ENCODE data around the gene CNEP1R1. TPM values are rescaled to one million over a fixed set of nuclear protein-coding genes. Genes with fewer than 3 reads are reported as not detected.

Gene CNEP1R1
- total RNA-seq, 1 donor from 2014 or later, result 23.9 TPM

DNA sequence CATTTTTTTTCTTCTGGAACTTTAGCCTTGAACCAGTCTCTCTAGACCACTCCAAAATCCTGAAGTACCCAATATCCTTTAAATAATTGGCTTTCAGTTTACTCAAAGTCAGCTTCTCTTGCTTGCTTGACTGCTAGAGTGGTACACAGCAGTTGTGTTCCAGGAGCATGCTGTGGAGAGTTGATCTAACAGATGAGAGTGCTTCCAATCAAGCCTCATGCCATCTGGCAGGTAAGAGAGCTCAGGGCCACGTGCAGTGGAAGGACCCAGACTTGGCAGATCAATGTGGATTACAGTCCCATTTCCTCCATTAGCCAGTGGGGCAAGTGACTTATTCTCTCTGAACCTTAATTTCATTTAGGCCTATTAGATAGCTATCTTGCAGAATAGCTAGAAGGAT lies 15.7 kb downstream of the CNEP1R1 start:
- TF ChIP-seq, protein P1, sequence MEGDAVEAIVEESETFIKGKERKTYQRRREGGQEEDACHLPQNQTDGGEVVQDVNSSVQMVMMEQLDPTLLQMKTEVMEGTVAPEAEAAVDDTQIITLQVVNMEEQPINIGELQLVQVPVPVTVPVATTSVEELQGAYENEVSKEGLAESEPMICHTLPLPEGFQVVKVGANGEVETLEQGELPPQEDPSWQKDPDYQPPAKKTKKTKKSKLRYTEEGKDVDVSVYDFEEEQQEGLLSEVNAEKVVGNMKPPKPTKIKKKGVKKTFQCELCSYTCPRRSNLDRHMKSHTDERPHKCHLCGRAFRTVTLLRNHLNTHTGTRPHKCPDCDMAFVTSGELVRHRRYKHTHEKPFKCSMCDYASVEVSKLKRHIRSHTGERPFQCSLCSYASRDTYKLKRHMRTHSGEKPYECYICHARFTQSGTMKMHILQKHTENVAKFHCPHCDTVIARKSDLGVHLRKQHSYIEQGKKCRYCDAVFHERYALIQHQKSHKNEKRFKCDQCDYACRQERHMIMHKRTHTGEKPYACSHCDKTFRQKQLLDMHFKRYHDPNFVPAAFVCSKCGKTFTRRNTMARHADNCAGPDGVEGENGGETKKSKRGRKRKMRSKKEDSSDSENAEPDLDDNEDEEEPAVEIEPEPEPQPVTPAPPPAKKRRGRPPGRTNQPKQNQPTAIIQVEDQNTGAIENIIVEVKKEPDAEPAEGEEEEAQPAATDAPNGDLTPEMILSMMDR (IDR thresholded peaks at IDR 0.05; ENCODE audit: insufficient read depth, low read length, poor library complexity, severe bottlenecking), result no peak
- Histone ChIP-seq H3K36me3 (ENCODE audit: control insufficient read depth, insufficient read depth, low read length) (no peaks in the 10 kb centered on the region), H3K4me3 (ENCODE audit: low read depth, low read length) (no peak overlapping the region), H3K27me3 (ENCODE audit: control insufficient read depth, insufficient read depth, low read length) (no peaks in the 10 kb centered on the region)
- DNase-seq (ENCODE audit: low read depth), result no peak

DNA sequence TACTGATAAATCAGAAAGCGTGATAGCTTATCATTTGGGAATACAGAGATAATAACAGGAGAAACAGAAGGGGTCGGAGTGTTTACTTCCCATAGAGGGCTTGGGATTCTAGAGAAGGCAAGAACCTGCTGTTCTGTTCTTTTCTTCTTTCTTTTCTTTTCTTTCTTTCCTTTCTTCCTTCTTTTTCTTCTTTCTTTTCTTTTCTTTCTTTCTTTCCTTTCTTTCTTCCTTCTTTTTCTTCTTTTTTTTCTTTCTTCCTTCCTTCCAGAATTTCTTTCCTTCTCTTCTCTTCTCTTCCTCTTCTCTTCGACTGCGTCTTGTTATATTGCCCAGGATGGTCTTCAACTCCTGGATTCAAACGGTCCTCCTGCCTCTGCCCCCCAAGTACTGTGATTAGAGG lies 18.3 kb downstream of the CNEP1R1 start:
- TF ChIP-seq, protein P1 (IDR thresholded peaks at IDR 0.05; ENCODE audit: insufficient read depth, low read length, poor library complexity, severe bottlenecking), result no peak
- Histone ChIP-seq H3K27me3 (ENCODE audit: control insufficient read depth, insufficient read depth, low read length) (no peaks in the 10 kb centered on the region), H3K36me3 (ENCODE audit: control insufficient read depth, insufficient read depth, low read length) (no peaks in the 10 kb centered on the region), H3K4me3 (ENCODE audit: low read depth, low read length) (no peak overlapping the region)
- DNase-seq (ENCODE audit: low read depth), result no peak

DNA sequence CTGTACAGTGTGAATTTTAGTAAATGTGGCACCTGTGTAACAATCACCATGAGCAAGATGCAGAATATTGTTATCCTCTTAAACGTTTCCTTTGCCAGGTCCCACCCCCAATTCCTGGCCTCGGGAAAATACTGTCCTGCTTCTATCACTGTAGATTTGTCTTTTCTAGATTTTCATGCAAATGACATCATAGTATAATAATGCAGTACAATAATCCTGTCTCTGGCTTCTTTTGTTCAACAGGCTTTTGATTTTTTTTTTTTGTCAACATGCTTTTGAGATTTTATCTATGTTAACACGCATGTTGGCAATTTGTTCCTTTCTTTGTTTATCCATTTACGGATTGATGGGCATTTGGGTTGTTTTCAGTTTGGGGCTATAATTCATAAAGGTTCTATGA lies 20.4 kb downstream of the CNEP1R1 start:
- no peaks in the 10 kb centered on the region for H3K27me3 ChIP-seq (ENCODE audit: control insufficient read depth, insufficient read depth, low read length)
- no peaks in the 10 kb centered on the region for H3K36me3 ChIP-seq (ENCODE audit: control insufficient read depth, insufficient read depth, low read length)
- no peak overlapping the region for H3K4me3 ChIP-seq (ENCODE audit: low read depth, low read length)
- no peak for DNase-seq (ENCODE audit: low read depth)
- TF ChIP-seq, protein P1 (IDR thresholded peaks at IDR 0.05; ENCODE audit: insufficient read depth, low read length, poor library complexity, severe bottlenecking), result no peak

DNA sequence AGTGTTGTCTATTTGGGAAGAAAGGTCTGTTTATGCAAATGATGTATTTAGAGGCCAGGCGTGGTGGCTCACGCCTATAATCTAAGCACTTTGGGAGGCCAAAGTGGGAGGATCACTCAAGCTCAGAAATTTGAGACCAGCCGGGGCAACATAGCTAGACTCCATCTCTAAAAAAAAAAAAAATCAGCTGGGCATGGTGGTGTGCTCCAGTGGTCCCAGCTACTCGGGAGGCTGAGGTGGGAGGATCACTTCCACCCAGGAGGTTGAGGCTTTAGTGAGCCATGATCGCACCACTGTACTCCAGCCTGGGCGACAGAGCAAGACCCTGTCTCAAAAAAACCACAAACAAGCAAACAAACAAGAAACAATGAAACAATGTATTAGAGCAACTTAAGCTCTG lies 21.8 kb downstream of the CNEP1R1 start:
- TF ChIP-seq, protein P1 (IDR thresholded peaks at IDR 0.05; ENCODE audit: insufficient read depth, low read length, poor library complexity, severe bottlenecking), result no peak
- DNase-seq (ENCODE audit: low read depth), result no peak
- Histone ChIP-seq H3K27me3 (ENCODE audit: control insufficient read depth, insufficient read depth, low read length) (no peaks in the 10 kb centered on the region), H3K36me3 (ENCODE audit: control insufficient read depth, insufficient read depth, low read length) (no peaks in the 10 kb centered on the region), H3K4me3 (ENCODE audit: low read depth, low read length) (no peak overlapping the region)

DNA sequence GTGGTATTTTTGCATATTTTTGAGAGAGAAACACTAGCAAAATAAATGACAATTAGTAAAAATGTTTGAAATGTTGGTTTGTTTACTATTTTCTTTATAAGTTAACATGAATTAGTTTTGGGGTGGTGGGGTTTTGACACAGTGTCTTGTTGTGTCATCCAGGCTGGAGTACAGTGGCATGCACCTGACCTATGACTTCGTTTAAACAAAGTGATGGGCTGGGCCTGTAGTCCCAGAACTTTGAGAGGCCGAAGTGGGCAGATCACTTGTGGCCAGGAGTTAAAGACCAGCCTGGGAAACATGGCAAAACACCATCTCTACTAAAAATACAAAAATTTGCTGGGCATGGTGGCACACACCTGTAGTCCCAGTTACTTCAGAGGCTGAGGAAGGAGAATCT lies 22.8 kb downstream of the CNEP1R1 start:
- Histone ChIP-seq H3K27me3 (ENCODE audit: control insufficient read depth, insufficient read depth, low read length) (no peaks in the 10 kb centered on the region), H3K4me3 (ENCODE audit: low read depth, low read length) (no peak overlapping the region), H3K36me3 (ENCODE audit: control insufficient read depth, insufficient read depth, low read length) (no peaks in the 10 kb centered on the region)
- TF ChIP-seq, protein P1 (IDR thresholded peaks at IDR 0.05; ENCODE audit: insufficient read depth, low read length, poor library complexity, severe bottlenecking), result no peak
- DNase-seq (ENCODE audit: low read depth), result no peak

DNA sequence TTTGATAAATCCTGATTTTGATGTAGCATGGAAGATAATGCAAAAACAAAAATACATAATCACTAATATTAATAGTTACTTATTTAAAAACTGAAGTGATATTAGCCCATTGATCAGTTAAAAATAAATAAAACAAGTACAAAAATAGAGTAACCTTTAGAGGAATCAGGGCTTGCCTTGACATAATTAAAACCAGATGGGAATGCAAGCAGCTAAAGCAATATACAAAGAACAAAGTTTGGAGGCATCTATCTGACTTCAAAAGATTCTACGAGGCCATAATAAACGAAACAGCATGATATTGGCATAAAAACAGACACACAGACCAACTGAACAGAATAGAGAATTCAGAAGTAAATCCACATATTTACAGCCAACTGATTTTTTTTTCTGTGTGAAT lies 25.8 kb downstream of the CNEP1R1 start:
- DNase-seq (ENCODE audit: low read depth), result no peak
- H3K27me3 ChIP-seq (ENCODE audit: control insufficient read depth, insufficient read depth, low read length), result no peaks in the 10 kb centered on the region
- no peaks in the 10 kb centered on the region for H3K36me3 ChIP-seq (ENCODE audit: control insufficient read depth, insufficient read depth, low read length)
- no peak overlapping the region for H3K4me3 ChIP-seq (ENCODE audit: low read depth, low read length)
- TF ChIP-seq, protein P1 (IDR thresholded peaks at IDR 0.05; ENCODE audit: insufficient read depth, low read length, poor library complexity, severe bottlenecking), result no peak

All from kidney epithelial cell (primary cell).